Measurements from ENCODE around the gene ABI3.

DNA sequence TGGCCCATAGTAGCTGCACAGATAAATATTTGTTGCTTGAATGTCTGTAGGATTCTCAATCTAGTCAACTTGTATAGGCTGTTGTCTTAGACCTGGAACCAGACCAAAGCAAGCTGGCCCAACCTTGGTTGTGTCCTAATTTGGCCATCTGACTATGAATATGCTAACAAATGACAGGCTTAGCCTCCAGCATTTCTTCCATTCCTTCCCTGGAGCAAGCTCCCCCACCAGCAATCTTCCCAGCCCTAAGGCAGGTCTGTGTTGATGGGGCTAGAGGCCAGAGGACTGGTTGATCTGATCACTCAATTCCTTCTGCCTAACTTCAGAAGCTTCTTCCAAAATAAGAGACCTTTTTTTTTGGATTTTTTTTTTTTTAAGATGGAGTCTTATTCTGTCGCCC lies 29.5 kb downstream of the ABI3 start:
- TF ChIP-seq, protein P1, sequence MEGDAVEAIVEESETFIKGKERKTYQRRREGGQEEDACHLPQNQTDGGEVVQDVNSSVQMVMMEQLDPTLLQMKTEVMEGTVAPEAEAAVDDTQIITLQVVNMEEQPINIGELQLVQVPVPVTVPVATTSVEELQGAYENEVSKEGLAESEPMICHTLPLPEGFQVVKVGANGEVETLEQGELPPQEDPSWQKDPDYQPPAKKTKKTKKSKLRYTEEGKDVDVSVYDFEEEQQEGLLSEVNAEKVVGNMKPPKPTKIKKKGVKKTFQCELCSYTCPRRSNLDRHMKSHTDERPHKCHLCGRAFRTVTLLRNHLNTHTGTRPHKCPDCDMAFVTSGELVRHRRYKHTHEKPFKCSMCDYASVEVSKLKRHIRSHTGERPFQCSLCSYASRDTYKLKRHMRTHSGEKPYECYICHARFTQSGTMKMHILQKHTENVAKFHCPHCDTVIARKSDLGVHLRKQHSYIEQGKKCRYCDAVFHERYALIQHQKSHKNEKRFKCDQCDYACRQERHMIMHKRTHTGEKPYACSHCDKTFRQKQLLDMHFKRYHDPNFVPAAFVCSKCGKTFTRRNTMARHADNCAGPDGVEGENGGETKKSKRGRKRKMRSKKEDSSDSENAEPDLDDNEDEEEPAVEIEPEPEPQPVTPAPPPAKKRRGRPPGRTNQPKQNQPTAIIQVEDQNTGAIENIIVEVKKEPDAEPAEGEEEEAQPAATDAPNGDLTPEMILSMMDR (IDR thresholded peaks at IDR 0.05; ENCODE audit: low read length): no peak
- TF ChIP-seq EZH2 (optimal IDR thresholded peaks at IDR 0.05; ENCODE audit: low read depth, low read length) (no peak), EZH2phosphoT487 (IDR thresholded peaks at IDR 0.05; ENCODE audit: low read length) (no peak)
